HG02852 (cell line): ENCODE data around the gene OR4D9.

ENCODE experiments used
- ATAC-seq: cut with Tn5 transposase; IDR thresholded peaks from one replicate; pipeline ENCODE4 v1.9.1; 2021; ENCODE audit warnings: mild to moderate bottlenecking, moderate library complexity; ENCODE audit not compliant: unreplicated experiment

OR4D9 gene

GRCh38 chr11:59550368-59550841 lies 39.1 kb downstream of the OR4D9 start:
- ATAC-seq, result peak; percentile 93

GRCh38 chr11:59550842-59551658 lies 39.7 kb downstream of the OR4D9 start:
- peak; percentile 28 for ATAC-seq

GRCh38 chr11:59551659-59552521 lies 40.6 kb downstream of the OR4D9 start:
- no peak for ATAC-seq

- ATAC-seq, result no peak
Observed at GRCh38 chr11:59552844-59553243, 41.5 kb downstream of the OR4D9 start.

GRCh38 chr11:59553323-59553722 lies 42.0 kb downstream of the OR4D9 start:
- ATAC-seq, result no peak

GRCh38 chr11:59555601-59556114 lies 44.3 kb downstream of the OR4D9 start:
- no peak for ATAC-seq

- peak; percentile 32 for ATAC-seq
Observed at GRCh38 chr11:59556115-59556916, 45.0 kb downstream of the OR4D9 start.

- no peak for ATAC-seq
Observed at GRCh38 chr11:59556917-59557348, 45.6 kb downstream of the OR4D9 start.

- ATAC-seq, result no peak
Observed at GRCh38 chr11:59558270-59558643, 46.9 kb downstream of the OR4D9 start.

- ATAC-seq, result no peak
Observed at GRCh38 chr11:59559886-59560285, 48.5 kb downstream of the OR4D9 start.

GRCh38 chr11:59560290-59560701 lies 49.0 kb downstream of the OR4D9 start:
- peak; percentile 30 for ATAC-seq

- peak; percentile 44 for ATAC-seq
Observed at GRCh38 chr11:59560702-59561473, 49.5 kb downstream of the OR4D9 start.

GRCh38 chr11:59562292-59562691 lies 51.0 kb downstream of the OR4D9 start:
- ATAC-seq, result no peak
